ENCODE measurements around the gene ANKH.

DNA sequence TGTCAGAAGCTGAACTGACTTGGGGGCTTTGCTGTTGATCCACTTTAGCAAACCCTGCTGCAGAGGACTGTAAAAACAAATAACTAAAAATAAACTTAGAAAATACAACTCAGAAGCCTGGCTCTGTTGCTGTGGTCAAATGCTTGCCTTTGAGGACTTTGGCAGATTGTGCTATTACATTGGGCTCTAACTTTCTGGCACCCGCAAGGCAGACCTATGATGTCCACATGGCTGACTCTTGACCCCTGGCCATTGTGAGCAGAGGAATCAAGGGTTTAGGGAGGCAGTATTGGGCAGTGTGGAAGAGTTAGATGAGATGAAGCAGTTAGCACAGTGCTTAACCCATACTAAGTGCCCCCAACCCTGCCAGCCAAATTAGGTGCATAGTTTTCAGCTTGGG lies 173.1 kb downstream of the ANKH start:
- TF ChIP-seq CTCF (IDR thresholded peaks at IDR 0.05): no peak
- no peak for TF ChIP-seq POLR2A (IDR thresholded peaks at IDR 0.05)
